K562 (cell line): ENCODE results near the gene PIP4K2A. TPM values are rescaled to one million over a fixed set of nuclear protein-coding genes. Genes with fewer than 3 reads are reported as not detected.

Experiments used
- ATAC-seq: fragments of 200-7000 bp; cut with Tn5 transposase; 3 replicates; pipeline ENCODE4 v1.9.1; 2020; ENCODE audit warnings: moderate library complexity
- BruUV-seq: library from RNA; stranded (reverse); fragments of 400-500 nt; replicated peaks from 2 replicates; lab custom pipeline; 2021; lab: Mats Ljungman, UMichigan
- CTCF ChIA-PET: fragments of 300-600 bp; formaldehyde crosslinking; extraction: SDS; loops from one replicate; lab custom pipeline; 2021; ENCODE audit warnings: low intra/inter-chr PET ratio; lab: Yijun Ruan, JAX
- POLR2A ChIA-PET: fragments of 300-600, 350-650 bp; sonication (Branson Sonifier 250); formaldehyde crosslinking; extraction: SDS; loops from one replicate; lab custom pipeline; 2021; ENCODE audit warnings: antibody characterized with exemption, inconsistent platforms; lab: Yijun Ruan, JAX
- DNase-seq, 4 experiments: peaks; one replicate each; pipeline versions ENCODE4 v3.0.0 to v3.0.0-alpha.2; 2011 to 2018; ENCODE audit warnings: low spot score in 3 of 4, mixed read lengths in 3 of 4; ENCODE audit errors: extremely low read depth in 1 of 4
- FAIRE-seq: peaks from 2 replicates; lab custom pipeline; 2011; peaks lifted over from hg19 to GRCh38; lab: Jason Lieb, UNC
- H2AFZ ChIP-seq: 2 replicates; pipeline ENCODE4 v1.6.0; 2011; ENCODE audit warnings: low read depth, low read length, control low read depth, inconsistent platforms
- H3K27ac ChIP-seq: fragments of 200-600 bp; 3 replicates; pipeline ENCODE4 v1.8.0; 2011; ENCODE audit warnings: low read depth, mild to moderate bottlenecking, control low read depth, inconsistent platforms, low read length, moderate library complexity, mixed read lengths; ENCODE audit errors: extremely low read depth
- H3K27me3 ChIP-seq, 2 experiments: fragments of 300-600 bp in 1 of 2; 2 replicates in 1 of 2; 3 replicates in 1 of 2; pipeline versions ENCODE4 v1.6.0 to v1.8.0; 2011; ENCODE audit warnings: inconsistent platforms in 2 of 2, low read length in 2 of 2, mild to moderate bottlenecking in 1 of 2, mixed read lengths in 1 of 2, moderate library complexity in 1 of 2; ENCODE audit not compliant: control insufficient read depth in 2 of 2, insufficient read depth in 2 of 2
- H3K36me3 ChIP-seq: fragments of 300-600 bp; 3 replicates; pipeline ENCODE4 v1.8.0; 2011; ENCODE audit warnings: mild to moderate bottlenecking, low read length, inconsistent platforms; ENCODE audit not compliant: control insufficient read depth, insufficient read depth
- H3K4me1 ChIP-seq, 2 experiments: fragments of 200-600 bp in 1 of 2; replicated peaks in 1 of 2; 2 replicates in 1 of 2; 3 replicates in 1 of 2; pipeline versions ENCODE4 v1.5.1 to v1.8.0; 2011; ENCODE audit warnings: inconsistent platforms in 2 of 2, low read length in 2 of 2, mild to moderate bottlenecking in 1 of 2, mixed read lengths in 1 of 2, moderate library complexity in 1 of 2; ENCODE audit not compliant: control insufficient read depth in 2 of 2, insufficient read depth in 2 of 2
- H3K4me2 ChIP-seq: 2 replicates; pipeline ENCODE4 v1.6.1; 2011; ENCODE audit warnings: low read length, control low read depth, inconsistent platforms, mixed read lengths; ENCODE audit not compliant: insufficient read depth
- H3K4me3 ChIP-seq: fragments of 200-600 bp; sonication (generic), shearing (Covaris generic); 2 replicates; pipeline ENCODE4 v1.5.1; 2016; ENCODE audit warnings: control low read depth, inconsistent platforms
- H3K79me2 ChIP-seq: fragments of 200-600 bp; 3 replicates; pipeline ENCODE4 v1.8.0; 2011; ENCODE audit warnings: low read length, inconsistent platforms; ENCODE audit not compliant: control insufficient read depth, insufficient read depth
- H3K9ac ChIP-seq, 2 experiments: 2 replicates each; pipeline versions ENCODE4 v1.6.0 to v1.6.1; 2011; ENCODE audit warnings: low read depth in 2 of 2, low read length in 2 of 2, control low read depth in 1 of 2, inconsistent platforms in 1 of 2, mild to moderate bottlenecking in 1 of 2, mixed read lengths in 1 of 2; ENCODE audit not compliant: insufficient read depth in 1 of 2
- H3K9me1 ChIP-seq: one replicate; pipeline ENCODE4 v1.6.0; 2011; ENCODE audit warnings: inconsistent platforms, mild to moderate bottlenecking, low read length, moderate library complexity; ENCODE audit not compliant: control insufficient read depth, insufficient read depth
- H3K9me3 ChIP-seq: replicated peaks from 2 replicates; pipeline ENCODE4 v1.5.1; 2011; ENCODE audit warnings: low read depth, low read length, inconsistent platforms; ENCODE audit not compliant: control insufficient read depth, insufficient read depth
- H4K20me1 ChIP-seq: replicated peaks from 2 replicates; pipeline ENCODE4 v1.6.1; 2011; ENCODE audit warnings: low read length, inconsistent platforms, mixed read lengths; ENCODE audit not compliant: control insufficient read depth, insufficient read depth
- BRF1 ChIP-seq: IDR thresholded peaks from 3 replicates; pipeline ENCODE4 v1.6.1; 2011; ENCODE audit warnings: borderline replicate concordance, mild to moderate bottlenecking; ENCODE audit not compliant: insufficient read length; ENCODE audit errors: extremely low read depth
- ESRRA ChIP-seq: fragments of 450-650 bp; IDR thresholded peaks from 2 replicates; pipeline ENCODE4 v1.6.1; 2014; ENCODE audit warnings: low read depth, mild to moderate bottlenecking, moderate library complexity, borderline replicate concordance
- MEIS2 ChIP-seq: fragments of 450-650 bp; IDR thresholded peaks from 2 replicates; pipeline ENCODE4 v1.6.1; 2014; ENCODE audit warnings: mild to moderate bottlenecking; ENCODE audit not compliant: partially characterized antibody
- MTF1 ChIP-seq: fragments of 250-450 bp; sonication (Bioruptor Pico); IDR thresholded peaks from 2 replicates; pipeline ENCODE4 v1.9.0; 2021; ENCODE audit warnings: moderate library complexity, mild to moderate bottlenecking, inconsistent platforms, borderline replicate concordance
- MXI1 ChIP-seq: IDR thresholded peaks from 2 replicates; pipeline ENCODE4 v1.6.1; 2011; ENCODE audit warnings: low read depth, mild to moderate bottlenecking, improper control_type of control experiment, low read length
- SREBF1 ChIP-seq: fragments of 150-350 bp; IDR thresholded peaks from 2 replicates; pipeline ENCODE4 v1.6.1; 2014; ENCODE audit warnings: antibody characterized with exemption, low read depth, low read length, borderline replicate concordance
- WGBS: fragments of 100-300 bp; shearing (Covaris generic); methylation state at CpG from one replicate; pipeline ENCODE4 v1.1.6; 2016; ENCODE audit warnings: low coverage, mixed read lengths; ENCODE audit not compliant: insufficient coverage; ENCODE audit errors: missing lambda C conversion rate; 5-methylcytosine and 5-hydroxymethylcytosine counted together
- in situ Hi-C: fragments of 300-500 bp; cut with MboI; formaldehyde crosslinking; loops from 4 replicates; pipeline ENCODE4 v1.15.0; 2018; ENCODE audit warnings: inconsistent platforms, mixed read lengths
- intact Hi-C: fragments of 100-400 bp; cut with micrococcal nuclease; formaldehyde crosslinking; loops from 2 replicates; pipeline ENCODE4 v1.14.2; 2022
- polyA plus RNA-seq, 8 experiments: library from polyadenylated mRNA; depleted of rRNA in 4 of 8; stranded (reverse) in 5 of 8; unstranded in 3 of 8; fragments of >200 nt; fragmentation: Nextera tagmentation in 2 of 8; fragmentation: Illumina TruSeq in 1 of 8; extraction: Ambion mirVana in 2 of 8; extraction: Trizol in 1 of 8; gene quantifications; 2 replicates each; pipeline versions ENCODE4 v1.2.1 to v1.2.3, GENCODE V29; 2011 to 2014; ENCODE audit warnings: inconsistent platforms in 1 of 8, missing spikeins in 1 of 8
- total RNA-seq, 7 experiments: library from RNA; depleted of rRNA in 6 of 7; stranded (reverse); fragments of >200 nt in 6 of 7; fragmentation: Illumina TruSeq in 2 of 7; extraction: Trizol in 2 of 7; gene quantifications; 2 replicates each; pipeline versions ENCODE4 v1.2.1 to v1.2.3, GENCODE V29; 2011 to 2021; ENCODE audit warnings: low replicate concordance in 1 of 7
- TF ChIP-seq, protein P1 (sequence below): sonication (generic); IDR thresholded peaks from 2 replicates; pipeline ENCODE4 v1.6.1; 2016
- TF ChIP-seq, protein P2 (sequence below): fragments of 450-650 bp; IDR thresholded peaks from 2 replicates; pipeline ENCODE4 v1.6.1; 2016
- TF ChIP-seq, protein P3 (sequence below), 2 experiments: IDR thresholded peaks in 1 of 2; conservative IDR thresholded peaks in 1 of 2; 2 replicates each; pipeline ENCODE4 v1.6.1; 2016; ENCODE audit warnings: low read depth in 2 of 2, mild to moderate bottlenecking in 1 of 2, missing compliant biosample characterization in 1 of 2, missing genetic modification characterization in 1 of 2, moderate library complexity in 1 of 2
- TF ChIP-seq, protein P4 (sequence below): fragments of 250-450 bp; sonication (Bioruptor Pico); IDR thresholded peaks from 2 replicates; pipeline ENCODE4 v1.9.0; 2021; ENCODE audit warnings: mild to moderate bottlenecking, inconsistent platforms
- TF ChIP-seq, protein P5 (sequence below), 2 experiments: fragments of 450-650 bp; IDR thresholded peaks; 2 replicates each; pipeline ENCODE4 v1.6.1; 2016

The PIP4K2A gene
- total and polyA plus RNA-seq, 9 of the 15 experiments (the other 6 are each of a cell fraction or from before 2014, with no cell fraction given): 35.6 to 117 (median 71.9) TPM

DNA sequence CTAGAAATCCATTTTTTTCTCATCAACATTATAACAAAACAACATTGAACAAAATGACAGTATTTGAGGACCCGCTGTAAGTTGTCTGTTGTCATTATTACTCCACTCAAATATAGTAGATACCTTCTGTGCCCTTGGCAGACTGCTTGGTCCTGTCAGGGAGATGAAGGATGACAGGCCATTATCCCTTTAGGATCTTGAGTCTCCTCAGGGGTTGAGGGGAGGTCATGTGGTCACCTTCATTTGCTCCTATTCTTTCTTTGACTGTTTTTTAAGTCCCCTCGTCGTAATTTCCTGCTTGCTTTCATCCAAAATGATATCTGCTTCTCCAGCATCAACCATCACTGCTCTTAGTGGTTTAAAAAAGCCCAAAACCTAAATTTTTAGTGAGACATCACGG is 2.6 kb upstream of the PIP4K2A start:
- no peak for DNase-seq
- H3K27ac ChIP-seq: no peak overlapping the region
- no peak overlapping the region for H3K9ac ChIP-seq
- 42% methylated on average over 4 of the region's 4 CpGs for WGBS
- H3K79me2 ChIP-seq: peaks cover 23% of the 10 kb centered on the region
- POLR2A ChIA-PET: interaction anchor here (2.2 kb wide), 1 partner anchor 12 kb away, joined by 8 read pairs; no protein-coding TSS in a partner anchor
- intact Hi-C loops (loop anchor here (10.0 kb wide), 1 partner anchor 138 kb away; no protein-coding TSS in a partner anchor), in situ Hi-C loops (no loop called here)
- H3K9me1 ChIP-seq: peaks cover 4% of the 10 kb centered on the region
- no peaks in the 10 kb centered on the region for H3K9me3 ChIP-seq
- CTCF ChIA-PET: no interaction called here
- no peaks in the 10 kb centered on the region for H3K36me3 ChIP-seq
- H3K4me1 ChIP-seq: peaks cover 17 to 19% of the 10 kb centered on the region in 2 experiments
- H3K4me3 ChIP-seq: no peak overlapping the region
- BruUV-seq: no TSS peak
- H3K4me2 ChIP-seq: no peak overlapping the region
- no peaks in the 10 kb centered on the region for H3K27me3 ChIP-seq
- ATAC-seq: no peak
- no peak for FAIRE-seq
- H2AFZ ChIP-seq: peak overlapping the region; percentile 41; the same call in 1 of the 2 replicates
- TF ChIP-seq, protein P1, sequence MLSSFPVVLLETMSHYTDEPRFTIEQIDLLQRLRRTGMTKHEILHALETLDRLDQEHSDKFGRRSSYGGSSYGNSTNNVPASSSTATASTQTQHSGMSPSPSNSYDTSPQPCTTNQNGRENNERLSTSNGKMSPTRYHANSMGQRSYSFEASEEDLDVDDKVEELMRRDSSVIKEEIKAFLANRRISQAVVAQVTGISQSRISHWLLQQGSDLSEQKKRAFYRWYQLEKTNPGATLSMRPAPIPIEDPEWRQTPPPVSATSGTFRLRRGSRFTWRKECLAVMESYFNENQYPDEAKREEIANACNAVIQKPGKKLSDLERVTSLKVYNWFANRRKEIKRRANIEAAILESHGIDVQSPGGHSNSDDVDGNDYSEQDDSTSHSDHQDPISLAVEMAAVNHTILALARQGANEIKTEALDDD: no peak
- peak; percentile 73 for TF ChIP-seq MEIS2
- no peak for TF ChIP-seq SREBF1
- TF ChIP-seq, protein P2, sequence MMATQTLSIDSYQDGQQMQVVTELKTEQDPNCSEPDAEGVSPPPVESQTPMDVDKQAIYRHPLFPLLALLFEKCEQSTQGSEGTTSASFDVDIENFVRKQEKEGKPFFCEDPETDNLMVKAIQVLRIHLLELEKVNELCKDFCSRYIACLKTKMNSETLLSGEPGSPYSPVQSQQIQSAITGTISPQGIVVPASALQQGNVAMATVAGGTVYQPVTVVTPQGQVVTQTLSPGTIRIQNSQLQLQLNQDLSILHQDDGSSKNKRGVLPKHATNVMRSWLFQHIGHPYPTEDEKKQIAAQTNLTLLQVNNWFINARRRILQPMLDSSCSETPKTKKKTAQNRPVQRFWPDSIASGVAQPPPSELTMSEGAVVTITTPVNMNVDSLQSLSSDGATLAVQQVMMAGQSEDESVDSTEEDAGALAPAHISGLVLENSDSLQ: peak; percentile 68
- TF ChIP-seq, protein P3, sequence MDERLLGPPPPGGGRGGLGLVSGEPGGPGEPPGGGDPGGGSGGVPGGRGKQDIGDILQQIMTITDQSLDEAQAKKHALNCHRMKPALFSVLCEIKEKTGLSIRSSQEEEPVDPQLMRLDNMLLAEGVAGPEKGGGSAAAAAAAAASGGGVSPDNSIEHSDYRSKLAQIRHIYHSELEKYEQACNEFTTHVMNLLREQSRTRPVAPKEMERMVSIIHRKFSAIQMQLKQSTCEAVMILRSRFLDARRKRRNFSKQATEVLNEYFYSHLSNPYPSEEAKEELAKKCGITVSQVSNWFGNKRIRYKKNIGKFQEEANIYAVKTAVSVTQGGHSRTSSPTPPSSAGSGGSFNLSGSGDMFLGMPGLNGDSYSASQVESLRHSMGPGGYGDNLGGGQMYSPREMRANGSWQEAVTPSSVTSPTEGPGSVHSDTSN (CRISPR knock-in tag; IDR thresholded peaks at IDR 0.05; ENCODE audit: low read depth): no peak
- TF ChIP-seq, protein P3 (tag; conservative IDR thresholded peaks at IDR 0.05; ENCODE audit: low read depth): peak; percentile 79
- 0 out of 2 replicates have a peak, but pooled peaks have one; percentile 17 for TF ChIP-seq ESRRA
- no peak for TF ChIP-seq BRF1
- no peak for TF ChIP-seq MXI1
- TF ChIP-seq, protein P4, sequence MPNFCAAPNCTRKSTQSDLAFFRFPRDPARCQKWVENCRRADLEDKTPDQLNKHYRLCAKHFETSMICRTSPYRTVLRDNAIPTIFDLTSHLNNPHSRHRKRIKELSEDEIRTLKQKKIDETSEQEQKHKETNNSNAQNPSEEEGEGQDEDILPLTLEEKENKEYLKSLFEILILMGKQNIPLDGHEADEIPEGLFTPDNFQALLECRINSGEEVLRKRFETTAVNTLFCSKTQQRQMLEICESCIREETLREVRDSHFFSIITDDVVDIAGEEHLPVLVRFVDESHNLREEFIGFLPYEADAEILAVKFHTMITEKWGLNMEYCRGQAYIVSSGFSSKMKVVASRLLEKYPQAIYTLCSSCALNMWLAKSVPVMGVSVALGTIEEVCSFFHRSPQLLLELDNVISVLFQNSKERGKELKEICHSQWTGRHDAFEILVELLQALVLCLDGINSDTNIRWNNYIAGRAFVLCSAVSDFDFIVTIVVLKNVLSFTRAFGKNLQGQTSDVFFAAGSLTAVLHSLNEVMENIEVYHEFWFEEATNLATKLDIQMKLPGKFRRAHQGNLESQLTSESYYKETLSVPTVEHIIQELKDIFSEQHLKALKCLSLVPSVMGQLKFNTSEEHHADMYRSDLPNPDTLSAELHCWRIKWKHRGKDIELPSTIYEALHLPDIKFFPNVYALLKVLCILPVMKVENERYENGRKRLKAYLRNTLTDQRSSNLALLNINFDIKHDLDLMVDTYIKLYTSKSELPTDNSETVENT: no peak
- TF ChIP-seq MTF1 (CRISPR knock-in tag): no peak
- TF ChIP-seq, protein P5, sequence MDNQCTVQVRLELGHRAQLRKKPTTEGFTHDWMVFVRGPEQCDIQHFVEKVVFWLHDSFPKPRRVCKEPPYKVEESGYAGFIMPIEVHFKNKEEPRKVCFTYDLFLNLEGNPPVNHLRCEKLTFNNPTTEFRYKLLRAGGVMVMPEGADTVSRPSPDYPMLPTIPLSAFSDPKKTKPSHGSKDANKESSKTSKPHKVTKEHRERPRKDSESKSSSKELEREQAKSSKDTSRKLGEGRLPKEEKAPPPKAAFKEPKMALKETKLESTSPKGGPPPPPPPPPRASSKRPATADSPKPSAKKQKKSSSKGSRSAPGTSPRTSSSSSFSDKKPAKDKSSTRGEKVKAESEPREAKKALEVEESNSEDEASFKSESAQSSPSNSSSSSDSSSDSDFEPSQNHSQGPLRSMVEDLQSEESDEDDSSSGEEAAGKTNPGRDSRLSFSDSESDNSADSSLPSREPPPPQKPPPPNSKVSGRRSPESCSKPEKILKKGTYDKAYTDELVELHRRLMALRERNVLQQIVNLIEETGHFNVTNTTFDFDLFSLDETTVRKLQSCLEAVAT (IDR thresholded peaks at IDR 0.05): no peak
- H4K20me1 ChIP-seq: 0 out of 2 replicates have a peak, but pooled peaks cover 6% of the 10 kb centered on the region
